NCI-H526 (cell line): ENCODE data around the gene GRHL1.

ENCODE experiments used
- DNase-seq, 2 experiments: peaks; one replicate each; lab custom pipeline; 2025; lab: John Stamatoyannopoulos, UW

The GRHL1 gene

GRCh38 chr2:9972621-9973479 is 21.4 kb downstream of the GRHL1 start:
- DNase-seq: no peak

GRCh38 chr2:9973690-9974089 is 22.2 kb downstream of the GRHL1 start:
- no peak for DNase-seq

DNA sequence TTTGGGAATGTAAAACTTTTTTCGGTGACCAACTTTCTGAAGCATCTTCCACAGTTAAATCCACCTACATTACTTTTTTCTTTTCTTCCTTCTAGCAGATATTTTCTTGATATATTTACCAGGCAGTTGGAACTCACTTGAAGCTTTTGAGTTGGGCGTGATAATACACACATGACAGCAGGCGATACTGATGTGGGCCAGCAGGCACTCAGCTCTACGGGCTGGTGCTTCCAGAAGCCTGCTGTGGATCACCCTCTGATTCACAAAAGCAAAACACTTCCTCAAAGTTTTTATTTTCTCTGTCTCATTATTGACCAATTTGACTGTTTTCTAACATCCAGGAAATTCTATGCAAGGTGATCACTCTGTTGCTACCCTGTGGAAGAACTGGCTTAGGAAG is 22.9 kb downstream of the GRHL1 start:
- no peak for DNase-seq

DNA sequence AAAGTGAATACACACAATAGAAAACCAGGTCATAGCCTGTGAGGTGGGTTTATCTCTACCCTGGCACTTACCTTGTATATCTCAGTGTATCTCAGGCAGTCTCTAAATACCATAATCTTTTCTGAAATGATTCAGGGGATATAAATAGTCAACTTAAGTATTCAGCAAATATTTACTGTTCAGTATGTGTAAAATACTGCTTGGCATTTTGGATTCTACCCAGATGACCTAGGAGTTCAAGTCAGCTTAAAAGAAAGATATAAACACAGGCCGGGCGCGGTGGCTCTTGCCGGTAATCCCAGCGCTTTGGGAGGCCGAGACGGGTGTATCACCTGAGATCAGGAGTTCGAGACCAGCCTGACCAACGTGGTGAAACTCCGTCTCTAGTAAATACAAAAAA is 23.8 kb downstream of the GRHL1 start:
- no peak for DNase-seq

- DNase-seq: no peak
Observed at GRCh38 chr2:9975805-9976447, 24.4 kb downstream of the GRHL1 start.

- DNase-seq: no peak
Observed at GRCh38 chr2:9979977-9980376, 28.5 kb downstream of the GRHL1 start.

DNA sequence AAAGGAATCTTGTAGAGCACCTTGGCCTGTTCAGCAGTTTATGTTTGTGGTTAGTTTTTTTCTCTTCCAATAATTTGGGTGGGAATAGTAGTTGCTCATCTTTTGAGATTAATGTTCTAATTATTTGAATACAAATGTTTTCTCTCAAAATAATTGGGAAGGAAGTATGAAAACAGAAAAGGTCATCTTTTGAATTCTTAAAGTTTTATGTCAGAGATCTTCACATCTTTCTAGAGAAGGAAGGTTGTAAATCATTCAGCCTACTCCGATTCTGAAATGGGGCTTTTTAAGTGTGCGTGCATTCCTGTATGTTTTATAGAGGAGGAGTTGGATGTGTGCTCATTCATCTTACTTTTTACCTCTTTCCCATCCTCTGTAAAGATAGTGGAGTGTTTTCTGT is 29.0 kb downstream of the GRHL1 start:
- DNase-seq: no peak

DNA sequence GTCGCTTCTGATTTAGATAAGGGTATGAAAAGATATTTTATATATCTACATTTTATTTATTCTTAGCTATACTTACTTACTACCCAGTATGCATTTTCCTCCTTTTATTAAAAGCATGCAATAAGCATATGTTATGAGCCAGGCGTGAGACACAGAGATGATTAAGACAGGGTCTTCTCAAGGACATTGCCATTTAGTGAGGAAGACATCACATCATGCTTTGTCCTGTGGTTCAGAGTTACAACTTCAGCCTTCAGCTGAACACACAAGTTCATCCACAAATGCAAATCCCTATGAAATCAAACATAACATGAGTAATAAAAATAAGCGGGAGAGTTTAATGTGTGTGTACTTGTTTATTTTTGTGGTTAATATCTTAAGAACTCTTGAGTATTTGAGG is 30.2 kb downstream of the GRHL1 start:
- DNase-seq: no peak

- no peak for DNase-seq
Observed at GRCh38 chr2:9982248-9982647, 30.8 kb downstream of the GRHL1 start.

DNA sequence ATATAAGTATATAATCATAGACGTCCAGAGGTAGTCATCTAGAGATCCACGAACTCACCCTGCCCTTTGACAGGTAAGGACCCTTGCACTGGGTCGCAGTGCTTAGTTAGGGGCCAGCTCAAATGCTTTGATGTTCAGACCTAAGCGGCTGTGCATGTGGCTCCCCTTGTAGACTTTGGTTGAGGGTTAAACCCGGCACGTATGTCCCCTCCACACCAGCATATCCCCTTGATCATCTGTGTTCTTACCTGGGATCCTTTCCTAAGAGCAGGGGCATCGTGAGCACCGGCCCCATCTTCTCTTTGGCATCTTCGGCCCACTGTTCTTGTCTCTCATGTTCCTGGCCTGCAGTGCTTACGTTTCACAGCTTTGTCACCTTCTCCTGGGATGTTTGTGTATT is 31.4 kb downstream of the GRHL1 start:
- DNase-seq: no peak

DNA sequence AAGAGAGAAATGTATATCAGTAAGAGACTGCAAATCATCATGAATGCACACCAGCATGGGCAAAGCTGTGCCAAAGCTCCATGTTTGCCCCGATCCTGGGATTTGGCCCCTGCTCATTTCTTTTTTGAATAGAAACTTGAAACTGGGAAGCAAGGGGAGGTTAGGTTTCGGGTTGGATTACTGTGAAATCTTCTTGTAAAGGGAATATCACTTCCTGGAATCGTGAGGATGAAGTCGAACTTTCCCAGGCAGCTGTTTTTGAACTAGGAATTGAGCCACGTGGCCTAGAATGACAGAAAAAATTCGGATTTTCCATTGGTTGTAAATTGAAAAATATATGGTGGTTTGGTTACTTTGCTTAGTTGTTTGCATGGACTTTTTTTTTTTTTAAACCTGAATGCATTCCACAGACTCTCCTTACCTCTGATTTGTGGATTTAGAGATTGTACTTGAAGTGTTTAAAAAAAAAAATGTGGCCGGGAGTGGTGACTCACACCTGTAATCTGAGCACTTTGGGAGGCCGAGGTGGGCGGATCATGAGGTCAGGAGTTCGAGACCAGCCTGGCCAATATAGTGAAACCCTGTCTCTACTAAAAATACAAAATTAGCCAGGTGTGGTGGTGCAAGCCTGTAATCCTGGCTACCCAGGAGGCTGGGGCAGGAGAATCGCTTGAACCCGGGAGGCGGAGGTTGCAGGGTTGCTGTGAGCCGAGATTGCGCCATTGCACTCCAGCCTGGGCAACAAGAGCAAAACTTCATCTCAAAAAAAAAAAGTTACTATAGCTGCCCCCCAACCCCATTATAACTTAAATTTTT is 32.1 kb downstream of the GRHL1 start:
- DNase-seq: no peak

- DNase-seq: peak in 1 of 2 experiments; percentile 45
Observed at GRCh38 chr2:9984217-9984739, 32.8 kb downstream of the GRHL1 start.

DNA sequence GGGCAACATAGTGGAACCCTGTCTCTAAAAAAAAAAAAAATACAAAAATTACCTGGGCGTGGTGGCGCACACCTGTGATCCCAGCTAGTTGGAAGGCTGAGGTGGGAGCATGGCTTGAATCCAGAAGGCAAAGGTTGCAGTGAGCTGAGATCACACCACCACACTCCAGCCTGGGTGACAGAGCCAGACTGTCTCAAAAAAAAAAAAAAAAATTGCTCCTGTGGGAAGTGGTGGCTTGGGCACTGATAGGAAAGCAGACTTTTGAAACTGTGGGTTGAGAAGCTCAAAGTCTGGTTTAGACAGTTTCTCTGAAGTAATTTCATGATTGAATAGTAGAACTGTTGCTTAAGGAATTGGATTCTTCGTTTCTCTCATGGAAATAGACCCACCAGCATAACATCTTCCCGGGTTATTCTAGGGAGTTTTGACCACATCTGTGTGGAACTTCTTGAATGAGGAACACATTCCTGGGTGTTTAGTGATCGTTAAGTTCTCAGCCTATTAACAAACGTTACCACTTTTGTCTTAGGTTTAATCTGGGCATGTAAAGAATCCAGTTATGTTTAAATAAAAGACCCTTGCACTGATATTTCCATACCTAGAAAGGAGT is 33.5 kb downstream of the GRHL1 start:
- no peak for DNase-seq

DNA sequence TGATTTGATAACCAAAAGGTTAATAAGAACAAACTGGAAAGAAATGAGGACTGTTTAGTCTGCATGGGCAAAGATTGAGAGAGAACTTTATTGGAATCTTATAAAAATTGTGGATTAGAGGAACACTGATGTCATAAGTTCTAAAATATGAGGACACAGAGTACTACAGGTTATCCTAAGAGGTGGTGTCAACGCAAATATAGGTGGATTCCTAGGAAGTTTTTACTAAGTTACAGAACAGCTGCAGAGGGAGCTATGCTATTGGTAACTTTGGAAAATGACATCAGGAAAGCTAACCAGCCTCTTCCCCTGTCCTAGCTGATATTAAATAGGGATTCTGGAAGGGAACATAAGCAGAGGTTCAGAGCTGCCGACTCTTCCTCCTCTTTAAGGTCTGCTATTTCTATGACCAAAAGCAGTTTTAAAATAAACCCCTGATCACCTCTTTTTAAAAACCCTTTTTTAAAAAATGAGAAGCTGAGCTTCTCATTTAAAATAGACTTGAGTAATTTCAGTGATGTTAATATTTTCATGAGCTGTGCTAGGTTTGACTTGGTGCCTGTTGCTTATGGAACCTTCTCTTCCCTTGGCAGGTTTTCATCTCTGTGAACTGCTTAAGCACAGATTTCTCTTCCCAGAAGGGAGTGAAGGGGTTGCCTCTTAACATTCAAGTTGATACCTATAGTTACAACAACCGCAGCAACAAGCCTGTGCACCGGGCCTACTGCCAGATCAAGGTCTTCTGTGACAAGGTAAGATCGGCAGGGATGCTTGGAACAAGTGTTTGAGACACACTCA is 34.2 kb downstream of the GRHL1 start:
- DNase-seq: no peak

DNA sequence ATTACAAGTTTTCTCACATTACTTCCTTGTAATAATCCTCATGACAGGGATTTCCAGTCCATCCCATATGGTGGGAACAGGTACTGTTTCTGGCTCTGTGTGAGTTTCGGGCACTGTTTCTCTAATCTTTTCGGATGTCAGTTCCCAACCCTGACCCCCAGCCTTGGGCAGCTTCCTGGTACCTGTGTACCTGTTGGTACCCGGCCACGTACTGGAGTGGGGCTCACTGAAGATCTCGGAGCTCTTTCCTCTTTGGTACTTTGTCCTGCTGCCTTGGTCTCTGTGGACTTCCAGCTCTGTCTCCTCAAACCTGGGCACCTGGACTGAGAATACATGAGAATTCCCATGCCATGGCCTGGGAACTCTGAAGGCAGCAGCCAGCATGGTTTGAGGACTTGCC is 36.8 kb downstream of the GRHL1 start:
- DNase-seq: no peak

- no peak for DNase-seq
Observed at GRCh38 chr2:9990736-9991135, 39.2 kb downstream of the GRHL1 start.

GRCh38 chr2:9991221-9991620 is 39.7 kb downstream of the GRHL1 start:
- DNase-seq: no peak

- DNase-seq: no peak
Observed at GRCh38 chr2:9991829-9992273, 40.4 kb downstream of the GRHL1 start.

- DNase-seq: no peak
Observed at GRCh38 chr2:9992427-9993187, 41.1 kb downstream of the GRHL1 start.

DNA sequence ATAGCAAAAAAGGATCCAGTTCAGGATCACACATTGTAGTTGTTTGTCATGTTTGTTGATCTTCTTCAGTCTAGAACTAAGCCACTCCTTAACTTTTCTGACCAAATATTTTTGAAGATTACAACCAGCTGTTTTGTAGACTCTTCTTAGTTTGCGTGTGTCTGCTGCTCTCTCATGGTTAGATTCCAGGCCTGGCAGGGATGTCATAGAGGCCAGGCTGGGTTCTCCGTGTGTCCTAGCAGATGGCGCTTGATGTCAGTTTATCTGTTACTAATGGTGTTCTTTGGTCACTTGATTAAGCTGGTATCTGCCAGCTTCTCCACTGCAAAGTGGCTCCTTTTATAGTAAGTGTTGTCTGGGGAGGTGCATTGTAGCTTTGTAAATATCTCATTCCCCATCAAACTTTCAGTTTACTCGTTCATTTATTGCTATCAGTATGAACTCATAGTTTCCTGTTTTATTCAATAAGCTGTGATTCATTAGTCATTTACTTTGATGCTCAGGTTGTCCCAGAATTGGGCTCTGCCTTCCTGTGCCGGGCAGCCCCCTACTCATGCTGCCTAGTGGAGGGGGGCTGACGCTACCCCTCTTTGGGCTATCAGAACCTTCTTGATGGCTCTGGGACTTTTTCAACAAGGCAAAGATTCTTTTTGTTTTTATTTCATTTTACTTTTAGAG is 42.1 kb downstream of the GRHL1 start:
- DNase-seq: no peak
